ENCODE results near the gene IGF1R. TPM values are rescaled to one million over a fixed set of nuclear protein-coding genes. Genes with fewer than 3 reads are reported as not detected.

The IGF1R gene
- total and polyA plus RNA-seq, 2 of the 8 experiments (the other 6 are each of a cell fraction or from before 2014, with no cell fraction given) = 32.9 to 109 TPM

GRCh38 chr15:98651036-98651481 is 2.7 kb downstream of the IGF1R start:
- H4K20me1 ChIP-seq (replicated peaks in 1 of 2; ENCODE audit: control insufficient read depth in 1 of 2, insufficient read depth in 2 of 2, low read length in 2 of 2) = peaks cover 8 to 28% of the 10 kb centered on the region in 2 experiments
- no peak overlapping the region for H4K5ac ChIP-seq (ENCODE audit: insufficient read length, low read depth, low read length)
- peaks cover 14% of the 10 kb centered on the region for H3K23me2 ChIP-seq (ENCODE audit: low read depth, low read length)
- H3K14ac ChIP-seq (ENCODE audit: insufficient read length) = no peak overlapping the region
- H3K4ac ChIP-seq (replicated peaks; ENCODE audit: insufficient read length, low read depth, low read length) = peak overlapping the region; percentile 55
- no peak overlapping the region for H3K23ac ChIP-seq (ENCODE audit: insufficient read length)
- peaks cover 46 to 73% of the 10 kb centered on the region in 2 experiments for H3K79me2 ChIP-seq (ENCODE audit: control insufficient read depth in 1 of 2, insufficient read depth in 2 of 2, low read length in 2 of 2)
- H4K8ac ChIP-seq (ENCODE audit: extremely low read depth, insufficient read depth, low read length) = peak overlapping the region; percentile 9; the same call in 1 of the 2 replicates
- TF ChIP-seq KDM1A (IDR thresholded peaks at IDR 0.05; ENCODE audit: borderline replicate concordance, low read length) (no peak), POLR2A (IDR thresholded peaks at IDR 0.05; ENCODE audit: control extremely low read depth in 1 of 2, low read depth in 2 of 2, low read length in 2 of 2) (0 out of 3 replicates have a peak, but pooled peaks of 1 of the 2 experiments have one; percentile 36)
- H3K4me1 ChIP-seq (replicated peaks in 1 of 4; ENCODE audit: control insufficient read depth in 3 of 4, insufficient read depth in 4 of 4, low read length in 3 of 4) = peaks cover 1 to 12% (median 6%) of the 10 kb centered on the region in 4 experiments; a peak in 5 of 7 replicates
- no peak overlapping the region for H2BK15ac ChIP-seq (ENCODE audit: low read length)
- H3K4me3 ChIP-seq (ENCODE audit: extremely low read depth in 1 of 4, insufficient read depth in 2 of 4, low read depth in 3 of 4, low read length in 4 of 4) = peak overlapping the region; percentile 64 to 89 (median 80)
- ChIA-PET POLR2A (ENCODE audit: partially characterized antibody) (interaction anchor here (0.8 to 2.6 kb wide), 5 partner anchors 10 to 200 kb away, joined by 3 to 16 read pairs (median 4); no protein-coding TSS in a partner anchor), CTCF (ENCODE audit: partially characterized antibody) (interaction anchor here (1.0 to 2.9 kb wide), 5 partner anchors 10 to 231 kb away, joined by 4 to 21 read pairs (median 5); no protein-coding TSS in a partner anchor)
- H3K4me2 ChIP-seq (ENCODE audit: insufficient read depth in 1 of 2, low read depth in 2 of 2, low read length in 2 of 2) = peak overlapping the region; percentile 85 to 94
- peak overlapping the region; percentile 10; the same call in 1 of the 2 replicates for H2BK12ac ChIP-seq (ENCODE audit: low read depth, low read length)
- no peaks in the 10 kb centered on the region for H3K9me3 ChIP-seq (ENCODE audit: insufficient read depth in 2 of 2, low read depth in 1 of 2, low read length in 1 of 2)
- no peak overlapping the region for H4K91ac ChIP-seq (replicated peaks; ENCODE audit: insufficient read length, low read length)
- H2AFZ ChIP-seq (ENCODE audit: low read length) = no peak overlapping the region
- no peak overlapping the region for H2BK120ac ChIP-seq (replicated peaks; ENCODE audit: low read depth, low read length)
- no peak overlapping the region for H3K27ac ChIP-seq (ENCODE audit: low read depth, low read length)
- H3K79me1 ChIP-seq (ENCODE audit: low read depth, low read length) = peaks cover 5% of the 10 kb centered on the region
- FAIRE-seq = no peak
- H3K56ac ChIP-seq (replicated peaks; ENCODE audit: insufficient read length, low read depth, low read length) = no peak overlapping the region
- H3K36me3 ChIP-seq (ENCODE audit: control insufficient read depth in 2 of 4, insufficient read depth in 4 of 4, low read length in 3 of 4) = no peaks in the 10 kb centered on the region
- H3K27me3 ChIP-seq (replicated peaks in 1 of 4; ENCODE audit: control insufficient read depth in 3 of 4, extremely low read depth in 1 of 4, insufficient read depth in 3 of 4, low read length in 3 of 4) = no peaks in the 10 kb centered on the region
- H2BK20ac ChIP-seq (ENCODE audit: low read length) = no peak overlapping the region
- H3K9ac ChIP-seq (replicated peaks in 1 of 4; ENCODE audit: extremely low read depth in 1 of 4, low read depth in 3 of 4, low read length in 3 of 4) = peak overlapping the region in 3 of 4 experiments; percentile 53 to 87 (median 81); a peak in 6 of 7 replicates
- DNase-seq (ENCODE audit: low read depth in 1 of 2, low spot score in 2 of 2) = no peak
- H2AK5ac ChIP-seq (ENCODE audit: low read depth, low read length) = no peak overlapping the region; the same call in 1 of the 2 replicates
- H2BK5ac ChIP-seq (ENCODE audit: low read depth, low read length) = no peak overlapping the region
- H3K18ac ChIP-seq (ENCODE audit: extremely low read depth, low read length) = no peak overlapping the region; the same call in 1 of the 2 replicates
- 1% methylated on average over 28 of the region's 28 CpGs; no CpG with 5 or more reads in 1 of the 2 experiments for WGBS, 2 experiments (ENCODE audit: extremely low coverage in 1 of 2, insufficient coverage in 1 of 2, insufficient read length in 1 of 2, insufficient replicate concordance in 2 of 2, low coverage in 1 of 2, low lambda C conversion rate in 2 of 2, missing lambda C conversion rate in 1 of 2)
